ENCODE data around the gene CCDC51.

DNA sequence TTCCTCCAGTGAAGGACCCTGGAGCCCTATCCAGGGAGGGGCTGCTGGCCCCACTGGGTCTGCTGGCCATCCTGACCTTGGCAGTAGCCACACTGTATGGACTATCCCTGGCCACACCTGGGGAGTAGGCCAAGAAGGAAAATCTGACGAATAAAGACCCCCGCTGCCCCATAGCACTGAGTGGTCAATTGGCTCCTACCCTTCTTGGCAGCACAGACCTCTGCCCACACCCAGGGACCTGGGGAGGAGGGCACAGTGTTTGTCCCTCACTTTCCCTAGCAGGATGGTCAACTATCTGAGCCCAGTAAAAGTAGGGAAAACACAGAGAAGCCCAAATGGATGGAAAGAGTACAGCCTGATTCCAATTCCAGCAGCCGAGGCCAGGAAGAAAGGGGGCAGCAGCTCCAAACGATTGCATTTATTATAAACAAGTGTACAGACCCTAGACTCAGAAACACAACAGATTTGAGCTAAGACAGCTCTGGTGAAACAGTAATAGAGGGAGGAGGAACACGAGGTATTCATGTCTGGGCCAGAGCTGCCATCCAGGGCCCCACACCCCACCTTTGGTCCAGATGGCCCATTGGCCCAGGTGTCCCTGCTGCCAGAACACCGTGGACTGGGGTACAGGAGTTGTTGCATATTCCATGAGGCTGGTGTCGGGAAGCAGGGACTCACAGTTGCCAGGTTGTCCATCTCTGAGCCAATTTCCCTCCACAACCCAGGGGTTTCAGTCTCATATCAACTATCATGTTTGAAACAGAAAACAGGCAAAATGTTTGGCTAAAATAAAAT, 27.8 kb upstream of the CCDC51 start:
- TF ChIP-seq TRIM24 (IDR thresholded peaks at IDR 0.05) (no peak), TBL1XR1 (IDR thresholded peaks at IDR 0.05; ENCODE audit: low read length in 2 of 2) (no peak), POLR2A (conservative IDR thresholded peaks at IDR 0.05) (no peak)
- TF ChIP-seq, protein P1, sequence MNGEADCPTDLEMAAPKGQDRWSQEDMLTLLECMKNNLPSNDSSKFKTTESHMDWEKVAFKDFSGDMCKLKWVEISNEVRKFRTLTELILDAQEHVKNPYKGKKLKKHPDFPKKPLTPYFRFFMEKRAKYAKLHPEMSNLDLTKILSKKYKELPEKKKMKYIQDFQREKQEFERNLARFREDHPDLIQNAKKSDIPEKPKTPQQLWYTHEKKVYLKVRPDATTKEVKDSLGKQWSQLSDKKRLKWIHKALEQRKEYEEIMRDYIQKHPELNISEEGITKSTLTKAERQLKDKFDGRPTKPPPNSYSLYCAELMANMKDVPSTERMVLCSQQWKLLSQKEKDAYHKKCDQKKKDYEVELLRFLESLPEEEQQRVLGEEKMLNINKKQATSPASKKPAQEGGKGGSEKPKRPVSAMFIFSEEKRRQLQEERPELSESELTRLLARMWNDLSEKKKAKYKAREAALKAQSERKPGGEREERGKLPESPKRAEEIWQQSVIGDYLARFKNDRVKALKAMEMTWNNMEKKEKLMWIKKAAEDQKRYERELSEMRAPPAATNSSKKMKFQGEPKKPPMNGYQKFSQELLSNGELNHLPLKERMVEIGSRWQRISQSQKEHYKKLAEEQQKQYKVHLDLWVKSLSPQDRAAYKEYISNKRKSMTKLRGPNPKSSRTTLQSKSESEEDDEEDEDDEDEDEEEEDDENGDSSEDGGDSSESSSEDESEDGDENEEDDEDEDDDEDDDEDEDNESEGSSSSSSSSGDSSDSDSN (IDR thresholded peaks at IDR 0.05; ENCODE audit: borderline replicate concordance in 1 of 2, low read depth in 2 of 2, low read length in 2 of 2), result no peak

All from K562 (cell line).